Hepatocyte (in vitro differentiated cells): ENCODE results near the gene COL5A1.

Experiments
- CTCF ChIP-seq: fragments of 200-600 bp; sonication (generic); IDR thresholded peaks from 2 replicates; pipeline ENCODE4 v1.5.1; 2016; ENCODE audit warnings: antibody characterized with exemption, mild to moderate bottlenecking; ENCODE audit not compliant: poor library complexity
- EZH2 ChIP-seq: fragments of 200-600 bp; sonication (generic); IDR thresholded peaks from 2 replicates; pipeline ENCODE4 v1.6.1; 2016; ENCODE audit warnings: antibody characterized with exemption, mild to moderate bottlenecking, borderline replicate concordance

GRCh38 chr9:134825025-134825424 is 183.4 kb downstream of the COL5A1 start:
- TF ChIP-seq CTCF (no peak), EZH2 (no peak)
